ENCODE measurements around the gene PGGHG.
A peak's percentile ranks its signal among the peaks of the same experiment; 100 is the strongest.

The PGGHG gene

DNA sequence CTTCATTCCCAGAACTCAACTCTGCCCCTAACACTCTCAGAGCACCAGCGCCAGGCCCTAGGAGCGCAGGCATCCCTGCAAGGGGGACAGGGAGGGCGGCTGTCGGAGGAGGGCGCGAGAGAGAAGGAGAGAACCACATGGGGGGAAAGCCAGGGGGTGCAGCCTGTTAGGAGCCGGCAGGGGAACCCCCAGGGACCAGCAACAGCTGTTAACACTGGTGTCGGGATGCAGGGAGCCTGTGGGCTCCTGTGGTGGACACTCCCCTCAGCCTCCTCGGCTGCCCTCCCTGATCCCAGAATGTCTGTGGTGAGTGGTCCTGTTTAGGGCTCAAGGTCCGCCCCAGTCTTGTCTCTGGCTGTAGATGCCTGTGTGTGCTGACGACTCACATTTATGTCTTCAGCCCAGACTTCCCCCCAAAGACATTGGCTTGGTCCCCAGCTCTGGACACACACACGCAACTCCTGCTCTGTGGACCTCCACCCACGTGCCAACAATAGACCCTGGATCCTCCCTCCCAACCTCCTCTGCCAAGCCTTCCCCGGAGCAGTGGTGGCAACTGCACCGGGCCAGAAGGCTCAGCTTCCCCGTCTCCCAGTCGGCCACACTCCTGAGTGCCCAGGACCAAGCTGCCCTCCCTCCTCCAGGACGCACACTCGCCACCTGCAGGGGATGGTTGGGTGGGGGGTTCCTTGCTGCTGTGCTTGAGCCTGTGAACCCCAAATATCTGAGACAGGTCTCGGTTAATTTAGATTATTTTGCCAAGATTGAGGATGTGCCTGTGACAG lies 11.2 kb downstream of the PGGHG start:
- TF ChIP-seq, protein P1, sequence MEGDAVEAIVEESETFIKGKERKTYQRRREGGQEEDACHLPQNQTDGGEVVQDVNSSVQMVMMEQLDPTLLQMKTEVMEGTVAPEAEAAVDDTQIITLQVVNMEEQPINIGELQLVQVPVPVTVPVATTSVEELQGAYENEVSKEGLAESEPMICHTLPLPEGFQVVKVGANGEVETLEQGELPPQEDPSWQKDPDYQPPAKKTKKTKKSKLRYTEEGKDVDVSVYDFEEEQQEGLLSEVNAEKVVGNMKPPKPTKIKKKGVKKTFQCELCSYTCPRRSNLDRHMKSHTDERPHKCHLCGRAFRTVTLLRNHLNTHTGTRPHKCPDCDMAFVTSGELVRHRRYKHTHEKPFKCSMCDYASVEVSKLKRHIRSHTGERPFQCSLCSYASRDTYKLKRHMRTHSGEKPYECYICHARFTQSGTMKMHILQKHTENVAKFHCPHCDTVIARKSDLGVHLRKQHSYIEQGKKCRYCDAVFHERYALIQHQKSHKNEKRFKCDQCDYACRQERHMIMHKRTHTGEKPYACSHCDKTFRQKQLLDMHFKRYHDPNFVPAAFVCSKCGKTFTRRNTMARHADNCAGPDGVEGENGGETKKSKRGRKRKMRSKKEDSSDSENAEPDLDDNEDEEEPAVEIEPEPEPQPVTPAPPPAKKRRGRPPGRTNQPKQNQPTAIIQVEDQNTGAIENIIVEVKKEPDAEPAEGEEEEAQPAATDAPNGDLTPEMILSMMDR (IDR thresholded peaks at IDR 0.05; ENCODE audit: insufficient read depth, low read length, missing control alignments), result peak; percentile 33
- H3K4me3 ChIP-seq (ENCODE audit: low read depth, low read length), result no peak overlapping the region
- no peak for DNase-seq (ENCODE audit: low read depth, low spot score)
- CTCF ChIA-PET, result no interaction called here
- POLR2A ChIA-PET, result no interaction called here

DNA sequence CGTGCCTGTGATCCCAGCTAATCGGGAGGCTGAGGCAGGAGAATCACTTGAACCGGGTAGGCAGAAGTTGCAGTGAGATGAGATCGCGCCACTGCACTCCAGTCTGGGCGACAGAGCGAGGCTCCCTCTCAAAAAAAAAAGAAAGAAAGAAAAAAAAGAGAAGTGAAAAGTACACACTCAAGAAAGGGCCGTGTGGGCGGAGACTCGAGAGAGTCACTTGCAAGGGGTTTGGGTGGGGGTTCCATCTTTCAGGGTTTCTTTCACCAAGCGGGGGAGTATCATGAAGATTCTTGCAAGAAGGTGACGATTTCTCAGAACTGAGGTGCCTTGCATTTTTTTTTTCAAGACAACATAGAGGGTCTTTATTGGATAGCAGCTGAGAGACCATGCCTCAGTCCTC lies 14.4 kb downstream of the PGGHG start:
- no peak for DNase-seq (ENCODE audit: low read depth, low spot score)
- POLR2A ChIA-PET, result no interaction called here
- H3K4me3 ChIP-seq (ENCODE audit: low read depth, low read length), result no peak overlapping the region
- TF ChIP-seq, protein P1 (IDR thresholded peaks at IDR 0.05; ENCODE audit: insufficient read depth, low read length, missing control alignments), result no peak
- CTCF ChIA-PET, result interaction anchor here (1.2 to 5.3 kb wide), 5 partner anchors 9 to 94 kb away, joined by 3 to 69 read pairs (median 17); partner anchors contain the start of gene PGGHG

DNA sequence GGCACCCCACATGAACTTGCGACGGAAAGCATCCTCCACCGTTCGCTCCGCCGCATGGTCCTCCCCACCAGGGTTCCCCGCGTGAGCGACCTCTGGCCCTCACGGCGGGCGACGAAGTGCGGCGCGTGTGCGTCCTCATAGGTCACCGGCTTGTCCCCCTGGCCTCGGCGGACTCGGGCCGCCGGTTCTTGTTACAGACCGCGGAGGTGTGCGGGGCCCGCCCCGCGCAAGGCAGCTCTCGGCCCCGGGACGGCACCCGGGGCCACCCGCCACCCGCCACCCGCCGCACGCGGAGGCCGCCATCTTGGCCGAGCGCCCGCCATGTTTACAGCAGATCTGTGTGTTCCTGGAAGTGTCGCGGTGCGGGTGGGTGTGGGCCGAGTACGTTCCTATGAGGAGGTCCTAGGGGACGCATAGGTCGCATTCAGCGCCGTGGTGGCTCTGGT lies 15.2 kb downstream of the PGGHG start:
- TF ChIP-seq, protein P1 (IDR thresholded peaks at IDR 0.05; ENCODE audit: insufficient read depth, low read length, missing control alignments), result no peak
- ChIA-PET CTCF (interaction anchor here (0.9 to 5.3 kb wide), 10 partner anchors 9 to 214 kb away, joined by 3 to 69 read pairs (median 16); partner anchors contain the start of genes B4GALNT4, IFITM1 and PGGHG), POLR2A (no interaction called here)
- no peak overlapping the region for H3K4me3 ChIP-seq (ENCODE audit: low read depth, low read length)
- no peak for DNase-seq (ENCODE audit: low read depth, low spot score)

DNA sequence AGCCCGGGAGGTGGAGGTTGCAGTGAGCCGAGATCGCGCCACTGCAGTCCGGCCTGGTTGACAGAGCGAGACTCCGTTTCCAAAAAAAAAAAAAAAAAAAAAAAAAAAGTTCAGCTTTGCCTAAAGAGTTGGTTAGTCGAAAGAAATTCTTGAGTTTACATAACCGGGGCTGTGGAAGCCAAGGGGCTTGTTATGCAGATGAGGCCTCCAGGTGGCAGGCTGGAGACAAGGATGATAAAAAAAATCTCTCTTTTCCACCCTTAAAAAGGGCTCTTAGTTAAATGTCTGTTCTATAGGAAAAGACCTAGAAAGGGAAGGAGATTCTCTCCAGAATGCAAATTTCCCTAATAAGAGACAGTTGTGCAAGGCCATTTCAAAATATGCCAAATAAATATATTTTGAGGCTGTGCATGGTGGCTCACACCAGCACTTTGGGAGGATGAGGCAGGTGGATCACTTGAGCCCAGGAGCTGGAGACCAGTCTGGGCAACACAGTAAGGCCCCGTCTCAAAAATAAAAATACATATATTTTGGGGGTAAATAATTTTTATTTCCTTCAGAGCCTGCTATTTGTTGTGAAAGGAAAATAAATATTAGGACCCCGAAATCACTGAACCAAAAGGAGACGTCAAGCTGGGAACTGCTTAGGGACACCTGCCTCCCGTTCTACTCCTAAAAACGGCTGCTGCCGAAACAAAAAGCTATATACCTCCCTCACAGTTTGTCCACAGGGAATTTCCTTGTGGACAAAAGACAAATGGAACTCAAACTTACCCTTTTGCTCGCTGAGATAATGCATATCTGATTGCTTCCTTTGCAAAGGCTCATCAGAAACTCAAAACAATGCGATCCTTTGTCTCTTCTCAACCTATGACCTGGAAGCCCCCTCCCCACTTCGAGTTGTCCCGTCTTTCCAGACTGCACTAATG lies 16.3 kb downstream of the PGGHG start:
- peak; percentile 44 for DNase-seq (ENCODE audit: low read depth, low spot score)
- ChIA-PET POLR2A (interaction anchor here (0.6 kb wide), 1 partner anchor 92 kb away, joined by 3 read pairs; no protein-coding TSS in a partner anchor), CTCF (interaction anchor here (0.7 to 5.3 kb wide), 29 partner anchors 8 to 213 kb away, joined by 3 to 69 read pairs (median 5); partner anchors contain the start of genes B4GALNT4, IFITM1 and PGGHG)
- TF ChIP-seq, protein P1 (IDR thresholded peaks at IDR 0.05; ENCODE audit: insufficient read depth, low read length, missing control alignments), result peak; percentile 48
- H3K4me3 ChIP-seq (ENCODE audit: low read depth, low read length), result no peak overlapping the region; the same call in 1 of the 2 replicates

DNA sequence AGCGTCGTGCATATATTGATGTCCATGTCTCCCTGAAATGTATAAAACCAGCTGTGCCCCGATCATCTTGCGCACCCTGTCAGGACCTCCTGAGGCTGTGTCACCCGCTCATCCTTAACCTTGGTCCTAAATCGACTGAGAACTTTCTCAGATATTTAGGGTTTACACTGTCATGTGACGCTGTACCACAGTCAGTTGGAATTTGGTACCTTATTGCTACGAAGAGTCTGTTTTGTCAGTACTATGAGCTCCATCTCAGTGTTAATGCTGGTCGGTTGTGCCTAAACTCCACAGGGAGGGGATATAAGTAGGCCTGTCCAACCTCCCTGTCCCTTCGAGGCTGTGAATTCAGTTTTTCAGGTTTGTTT lies 16.9 kb downstream of the PGGHG start:
- ChIA-PET CTCF (interaction anchor here (0.7 to 5.3 kb wide), 26 partner anchors 8 to 206 kb away, joined by 3 to 69 read pairs (median 6); partner anchors contain the start of genes B4GALNT4, IFITM1 and PGGHG), POLR2A (interaction anchor here (0.6 kb wide), 1 partner anchor 91 kb away, joined by 3 read pairs; no protein-coding TSS in a partner anchor)
- TF ChIP-seq, protein P1 (IDR thresholded peaks at IDR 0.05; ENCODE audit: insufficient read depth, low read length, missing control alignments), result no peak
- DNase-seq (ENCODE audit: low read depth, low spot score), result no peak
- no peak overlapping the region for H3K4me3 ChIP-seq (ENCODE audit: low read depth, low read length)
